Activated CD4-positive, CD25-positive, alpha-beta regulatory T cell treated with anti-CD3 and anti-CD28 coated beads, Interleukin-2, amount 50 U/mL, for 24 hours (primary cell): ENCODE results near the gene ATP6V0E2.

Experiments
- ATAC-seq, 2 donors: fragments of 150-1000 bp; cut with Tn5 transposase; one replicate each; pipeline ENCODE4 v1.10.0; 2021; ENCODE audit warnings: mild to moderate bottlenecking in 1 of 2, moderate library complexity in 1 of 2

The ATP6V0E2 gene

DNA sequence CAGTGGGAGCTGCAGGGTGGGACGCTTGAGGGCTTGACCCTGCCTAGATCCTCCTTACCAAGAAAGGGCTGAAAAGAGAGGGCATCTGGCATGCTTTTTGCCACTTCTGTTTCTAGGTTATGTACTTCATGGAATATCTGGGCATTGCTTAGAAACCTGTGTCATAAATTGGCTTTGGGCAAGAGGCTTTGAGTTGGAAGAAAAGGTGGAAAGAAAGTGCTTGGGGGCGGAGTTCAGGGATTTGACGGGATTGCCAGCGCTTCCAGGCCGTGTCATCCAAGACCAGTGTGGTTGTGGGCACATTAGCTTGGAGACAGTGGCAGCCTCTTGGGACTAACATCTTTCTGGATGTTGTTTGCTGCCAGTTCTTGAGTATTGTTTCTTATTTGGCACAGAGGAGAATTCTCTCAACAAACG lies 34.8 kb upstream of the ATP6V0E2 start:
- no peak for ATAC-seq

DNA sequence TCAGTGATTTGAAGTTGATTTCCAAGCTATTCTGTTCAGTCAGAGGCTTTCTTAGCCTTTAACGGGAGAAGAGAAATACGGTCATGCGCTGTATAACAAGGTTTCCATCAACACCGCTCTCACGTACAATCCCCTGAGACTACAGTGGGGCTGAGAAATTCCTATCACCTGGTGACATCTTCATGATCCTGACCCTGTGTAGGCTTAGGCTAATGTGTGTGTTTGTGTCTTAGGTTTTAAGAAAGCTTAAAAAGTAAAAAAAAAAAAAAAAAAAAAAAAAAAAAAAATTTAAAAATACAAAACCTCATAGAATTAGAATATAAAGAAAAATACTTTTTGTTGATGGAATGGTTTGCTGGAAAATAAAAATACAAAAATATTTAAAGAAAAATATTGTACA lies 33.8 kb upstream of the ATP6V0E2 start:
- no peak for ATAC-seq

DNA sequence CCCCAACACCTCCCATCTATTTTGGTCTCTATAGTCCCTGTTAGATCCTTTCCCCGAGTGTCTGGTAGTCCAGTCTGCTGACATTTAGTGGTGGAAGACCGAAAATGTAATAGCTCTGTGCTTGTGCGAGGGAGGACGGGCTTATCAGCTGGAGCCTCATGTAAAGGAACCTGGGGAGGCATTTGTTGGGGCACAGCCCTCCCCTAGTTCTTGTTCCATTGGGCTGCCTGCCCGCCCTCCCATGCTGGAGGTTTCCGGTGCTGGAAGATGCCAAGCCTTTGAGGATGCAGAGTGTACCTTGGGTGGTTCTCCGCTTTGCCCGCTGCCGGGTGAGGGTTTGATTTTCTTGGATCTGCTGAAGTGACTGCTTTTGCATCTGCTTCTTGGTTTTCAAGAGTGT lies 30.2 kb upstream of the ATP6V0E2 start:
- ATAC-seq, result no peak

DNA sequence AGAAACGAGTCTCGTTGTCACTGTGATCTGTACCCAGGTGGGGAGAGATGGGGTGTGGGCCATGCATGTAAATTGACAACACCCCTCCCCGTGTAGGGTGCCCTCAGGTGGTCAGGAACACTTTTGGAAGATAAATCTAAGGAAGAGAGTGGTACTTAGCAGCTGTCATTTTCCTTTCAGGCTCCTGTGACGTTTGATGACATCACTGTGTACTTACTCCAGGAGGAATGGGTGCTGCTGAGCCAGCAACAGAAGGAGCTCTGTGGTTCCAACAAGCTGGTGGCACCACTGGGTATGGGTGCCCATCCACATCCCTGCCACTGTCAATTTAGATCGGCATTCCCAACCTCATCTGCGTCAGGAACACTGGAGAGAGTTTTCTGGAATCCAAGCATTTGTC lies 29.3 kb upstream of the ATP6V0E2 start:
- no peak for ATAC-seq

DNA sequence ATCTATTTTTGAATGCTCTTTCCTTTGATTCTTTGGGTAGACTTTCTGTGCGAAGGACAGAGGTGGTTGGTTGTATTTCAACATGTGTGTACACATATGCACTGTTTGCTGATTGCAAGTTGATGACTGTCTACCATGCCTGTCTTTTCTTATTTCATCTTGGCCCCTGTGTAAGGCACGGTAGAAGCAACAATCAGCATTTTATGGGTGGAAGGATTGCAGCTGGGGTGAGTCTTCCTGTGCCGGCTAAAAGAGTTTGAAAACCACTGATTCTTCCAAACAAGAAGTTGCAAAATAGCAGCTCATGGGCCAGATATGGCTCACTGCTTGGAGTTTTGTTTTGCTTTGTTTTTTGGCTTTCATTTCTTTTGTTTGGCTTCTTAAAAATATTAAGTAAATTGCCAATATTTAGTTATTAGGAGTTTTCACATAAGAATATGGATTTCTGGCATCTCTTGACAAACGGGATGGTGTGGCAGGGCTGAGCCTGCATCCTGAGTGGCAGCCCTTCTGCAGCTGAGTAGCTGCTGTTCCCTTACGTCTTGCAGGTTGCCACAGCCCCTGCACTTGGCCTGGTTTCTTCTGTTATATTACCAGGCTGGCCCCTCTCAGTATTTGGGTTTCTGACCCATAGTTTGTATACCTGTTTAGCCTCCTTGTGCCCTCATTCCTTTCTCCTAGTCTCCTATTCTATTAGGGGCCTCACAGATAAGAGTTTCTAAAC lies 28.4 kb upstream of the ATP6V0E2 start:
- no peak for ATAC-seq

DNA sequence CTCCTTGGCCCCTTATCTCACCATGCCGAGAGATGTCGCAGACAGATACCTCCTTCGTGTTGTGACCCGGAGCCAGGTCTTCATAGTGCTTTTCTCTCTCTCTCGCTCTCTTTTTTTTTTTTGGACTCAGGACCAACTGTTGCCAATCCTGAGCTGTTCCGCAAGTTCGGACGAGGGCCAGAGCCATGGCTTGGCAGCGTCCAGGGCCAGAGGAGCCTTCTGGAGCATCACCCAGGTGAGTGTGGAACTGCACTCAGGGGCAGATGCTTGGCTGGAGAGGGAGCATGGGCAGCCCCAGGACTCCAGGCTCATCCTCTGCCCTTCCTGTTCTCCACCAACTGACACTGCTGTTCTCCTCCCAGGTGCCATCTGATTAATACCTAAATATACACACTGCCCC lies 27.7 kb upstream of the ATP6V0E2 start:
- no peak for ATAC-seq

DNA sequence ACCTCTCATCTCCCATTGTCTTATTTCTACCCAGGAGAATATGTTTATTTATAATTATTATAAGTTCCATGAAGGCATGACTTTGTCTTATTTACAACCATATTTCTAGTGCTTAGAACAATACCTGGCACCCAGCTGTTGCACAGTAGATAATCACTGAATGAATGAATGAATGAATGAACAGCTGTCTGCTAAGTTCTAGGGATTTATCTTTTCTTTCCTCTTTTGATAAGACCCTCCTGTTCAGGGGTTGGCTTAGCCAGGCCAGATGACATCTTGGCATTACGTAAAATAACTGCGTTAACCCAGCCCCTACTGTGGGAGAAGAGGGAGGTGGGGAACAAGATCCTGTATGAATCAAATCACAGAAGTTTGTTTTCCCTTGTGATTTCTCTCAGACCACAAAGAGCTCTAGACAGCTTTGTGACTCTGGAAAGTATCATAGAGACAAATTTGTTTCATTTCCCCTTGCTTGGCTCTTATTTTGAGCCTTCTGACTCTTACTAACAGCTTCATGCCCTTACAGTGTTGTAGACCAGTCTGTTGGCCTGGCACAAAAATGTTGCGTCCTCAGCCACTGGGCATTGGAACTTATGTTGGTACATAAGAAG lies 27.2 kb upstream of the ATP6V0E2 start:
- ATAC-seq, result peak in 1 of 2 donors; percentile 41

DNA sequence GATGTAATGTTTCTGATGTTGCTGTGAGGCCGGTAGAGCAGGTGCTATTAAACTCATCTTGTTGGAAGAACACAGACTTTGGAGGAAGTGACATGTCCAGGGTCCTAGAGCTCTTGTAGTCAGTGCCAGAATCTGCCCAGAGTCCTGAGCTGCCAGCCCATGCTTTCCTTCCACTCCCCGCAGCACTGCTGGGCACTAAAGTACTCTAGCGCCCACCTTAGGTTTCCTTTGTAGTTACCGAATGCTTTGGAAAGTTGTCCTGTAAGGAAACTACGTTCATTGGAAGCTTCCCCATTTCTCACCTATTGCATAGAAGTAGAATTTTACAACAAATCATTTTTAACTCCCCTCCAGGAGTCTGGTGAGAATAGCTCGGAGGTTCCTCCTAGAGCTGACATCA lies 24.6 kb upstream of the ATP6V0E2 start:
- no peak for ATAC-seq

DNA sequence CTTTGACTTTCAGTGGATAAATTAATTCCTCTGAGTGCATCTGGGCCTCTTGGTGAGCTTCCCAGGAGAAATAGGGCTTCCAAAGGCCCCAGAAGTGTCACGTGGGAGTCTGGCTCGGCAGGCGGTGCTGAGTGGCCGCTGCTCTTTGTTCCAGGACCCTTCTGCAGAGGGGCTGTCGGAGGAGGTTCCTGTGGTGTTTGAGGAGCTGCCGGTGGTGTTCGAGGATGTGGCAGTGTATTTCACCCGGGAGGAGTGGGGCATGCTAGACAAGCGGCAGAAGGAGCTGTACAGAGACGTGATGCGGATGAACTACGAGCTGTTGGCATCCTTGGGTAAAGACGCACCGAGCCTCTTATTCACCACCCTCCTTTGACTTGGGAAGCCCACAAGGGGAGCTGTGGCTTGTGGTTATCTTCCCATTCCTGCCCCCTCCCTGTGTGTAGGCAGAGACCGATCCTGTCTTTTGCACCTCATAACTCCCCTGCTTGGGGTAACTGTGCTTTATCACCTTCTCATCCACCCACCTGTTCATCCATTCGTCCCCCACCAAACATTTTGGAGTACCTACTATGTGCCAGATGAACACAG lies 23.7 kb upstream of the ATP6V0E2 start:
- no peak for ATAC-seq

DNA sequence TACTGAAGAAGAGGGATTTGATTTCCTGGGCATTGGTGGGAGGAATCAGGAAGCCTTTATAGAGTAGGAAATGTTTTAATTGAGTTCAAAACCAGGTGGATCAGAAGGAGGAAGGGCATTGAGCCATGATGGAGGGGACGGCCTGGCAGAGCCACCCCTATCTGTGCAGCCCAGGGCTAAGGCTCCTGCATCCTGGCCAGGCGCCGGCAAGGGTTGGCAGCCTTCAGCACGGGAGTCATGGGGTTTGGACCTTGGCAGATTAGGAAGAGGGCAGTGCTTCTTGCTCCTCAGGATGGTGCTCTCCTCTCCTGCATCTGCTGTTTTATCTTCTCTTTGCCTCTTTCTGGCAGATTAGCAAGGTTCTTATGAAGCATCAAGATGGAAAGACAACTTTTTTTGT lies 23.1 kb upstream of the ATP6V0E2 start:
- no peak for ATAC-seq

DNA sequence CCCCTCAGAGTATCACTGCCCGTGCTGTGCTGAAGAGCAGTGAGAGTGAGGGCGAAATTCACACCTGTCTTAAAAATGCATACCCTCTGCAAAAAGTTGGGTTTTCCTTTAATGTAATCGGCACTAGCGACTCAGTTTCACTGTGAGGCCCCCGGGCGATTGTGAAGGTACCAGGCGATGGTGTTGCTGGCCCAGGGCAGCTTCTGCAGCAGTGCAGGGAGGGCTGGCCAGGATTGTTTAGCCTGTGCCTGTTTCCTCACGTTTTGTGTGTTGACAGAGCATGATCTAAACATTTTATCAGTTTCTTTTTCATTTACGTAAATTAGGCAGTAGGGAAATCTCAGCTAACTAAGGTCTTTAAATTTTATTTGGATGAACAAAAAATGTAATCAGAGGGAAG lies 22.3 kb upstream of the ATP6V0E2 start:
- ATAC-seq, result no peak

DNA sequence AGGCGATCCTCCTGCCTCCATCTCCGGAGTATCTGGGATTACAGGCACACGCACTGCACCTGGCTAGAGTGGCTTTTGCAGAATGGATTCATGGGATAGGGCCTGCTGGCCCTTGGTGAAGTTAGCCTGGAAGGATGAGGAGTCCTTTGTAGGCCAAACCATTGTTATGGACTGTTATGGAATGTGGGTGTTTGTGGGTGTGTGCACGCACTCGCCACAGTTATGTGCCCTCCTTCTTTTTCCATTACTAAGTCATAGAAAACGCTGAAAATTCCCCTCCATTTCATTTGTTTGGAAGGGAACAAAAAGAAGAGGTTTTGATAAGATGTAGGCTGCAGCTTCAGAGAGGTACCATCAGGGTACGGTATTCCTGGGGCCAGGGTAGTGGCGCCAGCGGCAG lies 20.6 kb upstream of the ATP6V0E2 start:
- no peak for ATAC-seq

DNA sequence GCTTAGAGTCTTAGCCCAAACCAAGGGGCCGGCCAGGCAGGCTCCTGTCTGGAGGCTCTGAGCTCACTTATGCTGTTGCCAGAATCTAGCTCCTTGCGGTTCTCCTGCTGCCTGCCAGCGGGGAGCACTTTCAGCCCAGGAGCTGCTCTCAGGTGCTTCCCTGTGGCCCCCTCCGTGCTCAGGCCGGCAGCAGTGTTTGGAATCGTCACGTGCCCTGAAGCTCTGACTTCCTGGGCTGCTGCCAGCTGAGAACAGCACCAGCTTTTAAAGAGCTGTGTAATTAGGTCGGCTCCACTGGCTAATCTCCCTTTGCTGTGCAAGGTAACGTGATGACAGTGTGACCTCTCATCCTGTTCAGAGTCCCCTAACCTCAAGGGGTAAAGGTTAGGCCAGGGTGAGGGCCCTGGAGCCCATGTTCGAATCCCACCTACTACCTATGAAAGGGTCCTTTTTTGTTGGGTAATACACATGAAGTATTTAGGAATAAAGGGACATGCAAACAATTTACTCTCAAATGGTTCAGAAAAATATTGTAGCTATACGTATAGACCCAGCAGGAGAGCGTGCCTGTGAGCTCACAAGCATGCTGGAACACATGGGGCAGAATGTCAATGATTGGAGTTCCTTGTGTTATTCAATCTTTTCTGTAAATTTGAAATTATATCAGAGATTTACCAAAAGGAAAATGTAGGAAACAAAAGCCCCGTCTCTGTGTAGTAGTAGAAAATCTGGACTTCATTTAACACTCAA lies 19.0 kb upstream of the ATP6V0E2 start:
- ATAC-seq, result peak; percentile 44 to 66

DNA sequence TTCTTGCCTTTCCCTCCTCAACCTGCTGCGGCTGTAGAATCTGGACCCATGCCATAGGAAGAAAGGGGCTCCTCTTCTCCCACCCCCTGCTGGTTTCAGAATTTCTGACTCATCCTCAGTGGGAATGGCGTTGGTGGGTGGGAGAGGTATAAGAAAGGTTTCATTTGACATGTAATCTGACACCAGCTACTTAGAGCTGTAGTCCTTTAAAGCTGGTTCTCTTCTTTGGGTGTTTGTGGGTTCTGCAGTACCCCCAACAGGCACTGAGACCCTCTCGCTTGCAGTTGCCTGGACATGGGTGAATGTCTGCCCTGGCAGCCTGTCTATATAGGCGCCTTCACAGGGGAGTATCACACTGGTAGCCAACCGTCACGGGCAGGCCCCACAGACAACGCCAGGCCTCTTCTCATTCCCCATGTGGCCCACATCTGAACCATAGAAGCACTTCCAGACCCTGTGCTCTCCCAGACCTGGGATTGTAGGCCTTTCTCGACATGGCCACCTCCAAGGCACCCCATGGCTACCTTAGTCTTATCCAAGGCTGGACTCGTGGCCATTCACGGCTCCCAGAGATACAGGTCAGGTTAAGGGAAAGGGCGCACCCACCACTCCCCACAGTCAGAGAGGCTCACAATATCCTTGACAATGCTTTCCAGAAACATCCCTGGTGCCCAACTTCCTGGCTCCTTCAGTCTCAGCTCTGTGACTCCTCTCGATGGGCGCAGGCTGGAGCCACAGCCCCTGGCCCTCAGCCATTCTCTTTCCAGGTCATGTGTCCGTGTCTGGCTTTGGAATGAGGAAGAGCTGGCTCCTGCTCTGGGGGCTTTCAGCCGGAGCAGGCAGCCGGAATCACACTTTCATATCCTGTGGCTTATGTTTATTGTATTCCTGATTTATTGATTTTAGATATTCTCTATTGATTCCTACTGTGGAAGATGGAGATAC lies 18.1 kb upstream of the ATP6V0E2 start:
- ATAC-seq, result no peak

DNA sequence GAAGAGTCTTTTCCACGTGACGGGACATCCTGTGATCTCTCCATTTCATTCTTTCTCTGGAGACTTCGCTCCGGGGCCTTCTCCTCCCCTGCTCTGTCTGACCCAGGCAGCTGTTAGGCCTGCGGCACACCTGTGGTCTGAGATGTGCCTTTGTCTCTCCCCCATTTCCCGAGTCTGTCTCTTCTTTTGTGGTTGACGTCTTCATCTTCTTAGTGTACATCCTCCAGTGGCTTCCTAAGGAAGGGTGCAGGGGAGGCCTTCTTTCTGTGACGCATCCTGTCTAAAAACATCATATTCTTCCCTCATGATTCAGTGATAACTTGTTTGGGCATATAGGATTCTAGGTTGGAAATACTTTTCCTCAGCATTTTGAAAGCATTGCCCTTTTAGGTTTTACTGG lies 17.2 kb upstream of the ATP6V0E2 start:
- peak in 1 of 2 donors; percentile 45 for ATAC-seq

DNA sequence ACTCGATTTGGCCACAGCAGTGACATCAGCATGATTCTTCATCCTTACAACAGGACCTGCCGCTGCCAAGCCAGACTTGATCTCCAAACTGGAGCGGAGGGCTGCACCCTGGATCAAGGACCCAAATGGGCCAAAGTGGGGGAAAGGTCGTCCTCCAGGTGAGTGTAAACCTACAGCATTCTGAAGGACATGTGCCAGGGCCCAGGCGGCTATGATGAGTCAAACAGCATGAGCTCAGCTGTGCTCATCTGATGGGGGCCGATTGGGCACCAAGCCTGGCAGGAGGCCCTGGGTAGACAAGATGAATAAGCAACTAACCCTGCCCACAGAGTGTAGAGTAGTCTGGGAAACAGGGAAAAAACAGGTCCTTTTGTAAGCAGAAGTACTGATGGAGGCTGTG lies 14.4 kb upstream of the ATP6V0E2 start:
- ATAC-seq, result no peak

DNA sequence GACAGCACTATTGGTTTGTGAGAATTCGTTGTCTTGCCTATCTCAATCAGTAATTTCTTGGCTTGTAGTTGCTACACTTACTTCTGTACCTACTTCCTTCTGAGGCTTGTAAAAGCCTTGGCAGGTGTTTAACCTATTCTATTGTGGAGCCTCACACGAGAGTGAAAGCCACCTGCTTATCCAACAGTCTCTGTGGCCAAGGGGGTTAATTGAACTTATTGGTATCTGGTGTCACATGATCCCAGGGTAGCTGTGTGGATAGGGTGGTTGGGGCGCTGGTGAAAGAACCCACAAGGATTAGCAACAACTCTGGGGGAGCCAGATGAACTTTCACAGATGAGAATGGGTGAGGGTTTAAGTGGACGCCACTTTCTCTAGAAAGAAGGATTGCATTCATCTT lies 13.9 kb upstream of the ATP6V0E2 start:
- ATAC-seq, result no peak

DNA sequence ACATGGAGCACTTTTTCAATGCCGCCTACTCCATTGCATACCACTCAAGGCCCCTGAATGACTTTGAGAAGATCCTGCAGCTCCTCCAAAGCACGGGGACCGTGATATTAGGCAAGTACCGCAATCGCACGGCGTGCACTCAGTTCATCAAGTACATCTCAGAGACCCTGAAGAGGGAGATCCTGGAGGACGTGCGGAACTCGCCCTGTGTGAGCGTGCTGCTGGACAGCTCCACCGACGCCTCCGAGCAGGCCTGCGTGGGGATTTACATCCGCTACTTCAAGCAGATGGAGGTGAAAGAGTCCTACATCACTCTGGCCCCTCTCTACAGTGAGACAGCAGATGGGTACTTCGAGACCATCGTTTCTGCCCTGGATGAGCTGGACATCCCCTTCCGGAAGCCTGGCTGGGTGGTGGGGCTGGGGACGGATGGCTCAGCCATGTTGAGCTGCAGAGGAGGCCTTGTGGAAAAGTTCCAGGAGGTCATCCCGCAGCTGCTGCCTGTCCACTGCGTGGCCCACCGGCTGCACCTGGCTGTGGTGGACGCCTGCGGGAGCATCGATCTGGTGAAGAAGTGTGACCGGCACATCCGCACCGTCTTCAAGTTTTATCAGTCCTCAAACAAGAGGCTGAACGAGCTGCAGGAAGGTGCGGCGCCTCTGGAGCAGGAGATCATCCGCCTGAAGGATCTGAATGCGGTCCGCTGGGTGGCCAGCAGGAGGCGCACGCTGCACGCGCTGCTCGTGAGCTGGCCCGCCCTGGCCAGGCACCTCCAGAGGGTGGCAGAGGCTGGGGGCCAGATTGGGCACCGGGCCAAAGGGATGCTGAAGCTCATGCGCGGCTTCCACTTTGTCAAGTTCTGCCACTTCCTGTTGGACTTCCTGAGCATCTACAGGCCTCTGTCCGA lies 12.7 kb upstream of the ATP6V0E2 start:
- ATAC-seq, result no peak

DNA sequence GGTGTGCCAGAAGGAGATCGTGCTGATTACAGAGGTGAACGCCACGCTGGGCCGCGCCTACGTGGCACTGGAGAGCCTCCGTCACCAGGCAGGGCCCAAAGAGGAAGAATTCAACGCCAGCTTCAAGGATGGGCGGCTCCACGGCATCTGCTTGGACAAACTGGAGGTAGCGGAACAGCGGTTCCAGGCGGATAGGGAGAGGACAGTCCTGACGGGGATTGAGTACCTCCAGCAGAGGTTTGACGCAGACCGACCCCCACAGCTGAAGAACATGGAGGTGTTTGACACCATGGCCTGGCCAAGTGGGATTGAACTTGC lies 12.1 kb upstream of the ATP6V0E2 start:
- no peak for ATAC-seq

DNA sequence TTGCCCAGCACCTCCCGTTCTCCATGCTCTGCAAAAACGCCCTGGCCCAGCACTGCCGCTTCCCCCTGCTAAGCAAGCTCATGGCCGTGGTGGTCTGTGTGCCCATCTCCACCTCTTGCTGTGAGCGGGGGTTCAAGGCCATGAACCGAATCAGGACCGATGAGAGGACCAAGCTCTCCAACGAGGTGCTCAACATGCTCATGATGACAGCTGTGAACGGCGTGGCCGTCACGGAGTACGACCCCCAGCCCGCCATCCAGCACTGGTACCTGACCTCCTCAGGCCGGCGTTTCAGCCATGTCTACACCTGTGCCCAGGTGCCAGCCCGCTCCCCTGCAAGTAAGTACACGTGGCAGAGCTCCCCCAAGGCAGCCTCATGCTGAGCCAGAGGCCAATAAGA lies 11.6 kb upstream of the ATP6V0E2 start:
- no peak for ATAC-seq

DNA sequence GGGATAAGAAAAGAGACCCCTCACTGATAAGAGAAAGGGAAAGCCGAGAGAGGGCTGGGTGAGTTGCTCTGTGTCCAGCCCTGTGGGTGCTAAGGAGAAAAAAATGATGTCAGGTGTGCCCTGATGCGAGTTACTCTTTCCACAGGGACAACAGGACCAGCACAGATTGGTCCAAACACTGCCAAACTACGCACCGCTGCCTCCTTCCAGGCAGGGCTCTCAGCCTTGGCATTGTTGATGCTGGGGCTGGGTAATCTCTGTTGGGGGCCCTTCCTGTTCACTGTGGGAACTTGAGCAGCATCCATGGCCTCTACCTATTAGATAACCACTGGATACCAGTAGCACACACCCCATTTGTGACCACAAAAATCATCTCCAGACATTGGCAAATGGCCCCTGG lies 10.3 kb upstream of the ATP6V0E2 start:
- ATAC-seq, result no peak

DNA sequence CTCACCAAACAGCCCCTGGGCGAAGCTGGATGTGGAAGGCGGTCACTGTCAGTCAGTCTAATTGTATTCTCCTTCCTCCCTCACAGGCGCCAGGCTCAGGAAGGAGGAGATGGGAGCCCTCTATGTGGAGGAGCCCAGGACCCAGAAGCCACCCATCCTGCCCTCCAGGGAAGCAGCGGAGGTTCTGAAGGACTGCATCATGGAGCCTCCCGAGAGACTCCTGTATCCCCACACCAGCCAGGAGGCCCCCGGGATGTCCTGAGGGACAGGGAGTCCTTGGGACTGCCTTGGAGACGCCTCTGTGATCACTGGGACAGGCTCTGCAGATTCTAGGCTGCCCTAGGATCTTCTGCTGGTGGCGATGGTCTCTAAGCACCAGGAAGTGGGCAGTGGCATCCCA lies 9.7 kb upstream of the ATP6V0E2 start:
- ATAC-seq, result no peak
